ENCODE data around the gene HIGD1C. TPM values are rescaled to one million over a fixed set of nuclear protein-coding genes. Genes with fewer than 3 reads are reported as not detected.

Gene HIGD1C
- total RNA-seq, 1 experiment from 2014 or later = not detected

- Histone ChIP-seq H3K4me3 (ENCODE audit: low read length) (no peak overlapping the region), H3K36me3 (ENCODE audit: insufficient read depth, low read length) (peaks cover 8% of the 10 kb centered on the region; the same call in 1 of the 2 replicates), H4K20me1 (ENCODE audit: insufficient read depth, low read depth, low read length) (no peaks in the 10 kb centered on the region), H3K9me3 (ENCODE audit: low read length) (no peaks in the 10 kb centered on the region), H3K27me3 (ENCODE audit: low read length) (no peaks in the 10 kb centered on the region), H3K79me2 (ENCODE audit: low read length) (no peaks in the 10 kb centered on the region), H3K9me2 (replicated peaks; ENCODE audit: insufficient read depth, low read length) (no peaks in the 10 kb centered on the region), H2AFZ (ENCODE audit: low read length) (0 out of 2 replicates have a peak overlapping the region, but pooled peaks have one; percentile 20), H3K4me1 (ENCODE audit: low read length) (peaks cover 4% of the 10 kb centered on the region; the same call in 1 of the 2 replicates), H3K9ac (ENCODE audit: low read length) (no peak overlapping the region), H3K27ac (ENCODE audit: low read length) (peak overlapping the region; percentile 35), H3K4me2 (ENCODE audit: low read depth, low read length, poor library complexity, severe bottlenecking) (no peak overlapping the region)
- DNase-seq = no peak
Measured at GRCh38 chr12:50979369-50980052, 27.2 kb downstream of the HIGD1C start.

GRCh38 chr12:50980545-50980944 lies 28.2 kb downstream of the HIGD1C start:
- Histone ChIP-seq H3K27me3 (ENCODE audit: low read length) (no peaks in the 10 kb centered on the region), H3K79me2 (ENCODE audit: low read length) (no peaks in the 10 kb centered on the region), H3K9ac (ENCODE audit: low read length) (no peak overlapping the region)

GRCh38 chr12:50981319-50982239 lies 29.2 kb downstream of the HIGD1C start:
- H3K9ac ChIP-seq (ENCODE audit: low read length) = no peak overlapping the region
- no peak overlapping the region for H3K4me3 ChIP-seq (ENCODE audit: low read length)
- H3K4me1 ChIP-seq (ENCODE audit: low read length) = peaks cover 22% of the 10 kb centered on the region
- DNase-seq = no peak
- H3K36me3 ChIP-seq (ENCODE audit: insufficient read depth, low read length) = peaks cover 14% of the 10 kb centered on the region; the same call in 1 of the 2 replicates
- no peaks in the 10 kb centered on the region for H3K9me2 ChIP-seq (replicated peaks; ENCODE audit: insufficient read depth, low read length)
- no peaks in the 10 kb centered on the region for H4K20me1 ChIP-seq (ENCODE audit: insufficient read depth, low read depth, low read length)
- H3K79me2 ChIP-seq (ENCODE audit: low read length) = no peaks in the 10 kb centered on the region
- H3K9me3 ChIP-seq (ENCODE audit: low read length) = no peaks in the 10 kb centered on the region
- no peak overlapping the region for H3K27ac ChIP-seq (ENCODE audit: low read length)
- H3K4me2 ChIP-seq (ENCODE audit: low read depth, low read length, poor library complexity, severe bottlenecking) = no peak overlapping the region
- H2AFZ ChIP-seq (ENCODE audit: low read length) = no peak overlapping the region
- no peaks in the 10 kb centered on the region for H3K27me3 ChIP-seq (ENCODE audit: low read length)

More at GRCh38 chr12:50980545-50980944, 28.2 kb downstream of the HIGD1C start:
- no peaks in the 10 kb centered on the region for H3K9me2 ChIP-seq (replicated peaks; ENCODE audit: insufficient read depth, low read length)
- no peak overlapping the region for H2AFZ ChIP-seq (ENCODE audit: low read length)
- H3K4me3 ChIP-seq (ENCODE audit: low read length) = no peak overlapping the region
- H3K9me3 ChIP-seq (ENCODE audit: low read length) = no peaks in the 10 kb centered on the region
- no peak overlapping the region for H3K27ac ChIP-seq (ENCODE audit: low read length)
- no peak for DNase-seq
- H3K4me1 ChIP-seq (ENCODE audit: low read length) = peaks cover 12% of the 10 kb centered on the region
- peaks cover 8% of the 10 kb centered on the region; the same call in 1 of the 2 replicates for H3K36me3 ChIP-seq (ENCODE audit: insufficient read depth, low read length)
- no peaks in the 10 kb centered on the region for H4K20me1 ChIP-seq (ENCODE audit: insufficient read depth, low read depth, low read length)
- H3K4me2 ChIP-seq (ENCODE audit: low read depth, low read length, poor library complexity, severe bottlenecking) = no peak overlapping the region

GRCh38 chr12:50984586-50985298 lies 32.4 kb downstream of the HIGD1C start:
- Histone ChIP-seq H3K9ac (ENCODE audit: low read length) (no peak overlapping the region), H3K4me1 (ENCODE audit: low read length) (peaks cover 25% of the 10 kb centered on the region), H3K27ac (ENCODE audit: low read length) (0 out of 2 replicates have a peak overlapping the region, but pooled peaks have one; percentile 30), H4K20me1 (ENCODE audit: insufficient read depth, low read depth, low read length) (no peaks in the 10 kb centered on the region), H3K4me3 (ENCODE audit: low read length) (no peak overlapping the region), H3K27me3 (ENCODE audit: low read length) (no peaks in the 10 kb centered on the region), H2AFZ (ENCODE audit: low read length) (no peak overlapping the region), H3K36me3 (ENCODE audit: insufficient read depth, low read length) (peaks cover 16% of the 10 kb centered on the region; the same call in 1 of the 2 replicates), H3K9me2 (replicated peaks; ENCODE audit: insufficient read depth, low read length) (no peaks in the 10 kb centered on the region), H3K4me2 (ENCODE audit: low read depth, low read length, poor library complexity, severe bottlenecking) (no peak overlapping the region), H3K79me2 (ENCODE audit: low read length) (no peaks in the 10 kb centered on the region), H3K9me3 (ENCODE audit: low read length) (no peaks in the 10 kb centered on the region)
- DNase-seq = no peak

- DNase-seq = no peak
- Histone ChIP-seq H3K27ac (ENCODE audit: low read length) (peak overlapping the region; percentile 30; the same call in 1 of the 2 replicates), H4K20me1 (ENCODE audit: insufficient read depth, low read depth, low read length) (no peaks in the 10 kb centered on the region), H3K9ac (ENCODE audit: low read length) (no peak overlapping the region), H3K27me3 (ENCODE audit: low read length) (no peaks in the 10 kb centered on the region), H3K9me2 (replicated peaks; ENCODE audit: insufficient read depth, low read length) (no peaks in the 10 kb centered on the region), H3K79me2 (ENCODE audit: low read length) (no peaks in the 10 kb centered on the region), H2AFZ (ENCODE audit: low read length) (no peak overlapping the region), H3K4me3 (ENCODE audit: low read length) (no peak overlapping the region), H3K4me2 (ENCODE audit: low read depth, low read length, poor library complexity, severe bottlenecking) (no peak overlapping the region), H3K36me3 (ENCODE audit: insufficient read depth, low read length) (peaks cover 19% of the 10 kb centered on the region; the same call in 1 of the 2 replicates), H3K4me1 (ENCODE audit: low read length) (peaks cover 25% of the 10 kb centered on the region), H3K9me3 (ENCODE audit: low read length) (no peaks in the 10 kb centered on the region)
Measured at GRCh38 chr12:50985322-50985721, 33.0 kb downstream of the HIGD1C start.

- H2AFZ ChIP-seq (ENCODE audit: low read length) = no peak overlapping the region
- H3K79me2 ChIP-seq (ENCODE audit: low read length) = no peaks in the 10 kb centered on the region
- H3K27me3 ChIP-seq (ENCODE audit: low read length) = no peaks in the 10 kb centered on the region
- H3K27ac ChIP-seq (ENCODE audit: low read length) = no peak overlapping the region
- H4K20me1 ChIP-seq (ENCODE audit: insufficient read depth, low read depth, low read length) = no peaks in the 10 kb centered on the region
- H3K9me3 ChIP-seq (ENCODE audit: low read length) = no peaks in the 10 kb centered on the region
- peaks cover 25% of the 10 kb centered on the region for H3K4me1 ChIP-seq (ENCODE audit: low read length)
- H3K9me2 ChIP-seq (replicated peaks; ENCODE audit: insufficient read depth, low read length) = no peaks in the 10 kb centered on the region
- H3K36me3 ChIP-seq (ENCODE audit: insufficient read depth, low read length) = peaks cover 32% of the 10 kb centered on the region; the same call in 1 of the 2 replicates
- no peak overlapping the region for H3K4me3 ChIP-seq (ENCODE audit: low read length)
- H3K4me2 ChIP-seq (ENCODE audit: low read depth, low read length, poor library complexity, severe bottlenecking) = no peak overlapping the region
- H3K9ac ChIP-seq (ENCODE audit: low read length) = no peak overlapping the region
- DNase-seq = peak; percentile 85
Measured at GRCh38 chr12:50986966-50987737, 34.8 kb downstream of the HIGD1C start.

- peaks cover 37% of the 10 kb centered on the region; the same call in 1 of the 2 replicates for H3K36me3 ChIP-seq (ENCODE audit: insufficient read depth, low read length)
- no peaks in the 10 kb centered on the region for H3K27me3 ChIP-seq (ENCODE audit: low read length)
- H3K9ac ChIP-seq (ENCODE audit: low read length) = no peak overlapping the region
- H3K27ac ChIP-seq (ENCODE audit: low read length) = no peak overlapping the region
- no peak overlapping the region for H3K4me2 ChIP-seq (ENCODE audit: low read depth, low read length, poor library complexity, severe bottlenecking)
- H4K20me1 ChIP-seq (ENCODE audit: insufficient read depth, low read depth, low read length) = no peaks in the 10 kb centered on the region
- H3K4me1 ChIP-seq (ENCODE audit: low read length) = peaks cover 25% of the 10 kb centered on the region
- H3K4me3 ChIP-seq (ENCODE audit: low read length) = no peak overlapping the region
- no peaks in the 10 kb centered on the region for H3K9me2 ChIP-seq (replicated peaks; ENCODE audit: insufficient read depth, low read length)
- DNase-seq = no peak
- no peak overlapping the region for H2AFZ ChIP-seq (ENCODE audit: low read length)
- H3K79me2 ChIP-seq (ENCODE audit: low read length) = no peaks in the 10 kb centered on the region
- H3K9me3 ChIP-seq (ENCODE audit: low read length) = no peaks in the 10 kb centered on the region
Measured at GRCh38 chr12:50988051-50988450, 35.7 kb downstream of the HIGD1C start.

All from Karpas-422 (cell line).